Activated CD8-positive, alpha-beta memory T cell treated with anti-CD3 and anti-CD28 coated beads for 1 hour (primary cell): ENCODE results near the gene CTNND2.
"Not testable (repeated sequence)": the region's sequence is repeated elsewhere in the genome, so short reads cannot be mapped to it uniquely, and the experiment has no call there.

Source experiments
- DNase-seq, 2 donors: peaks; one replicate each; pipeline ENCODE4 v3.0.0-alpha.2; 2020; ENCODE audit warnings: low read depth in 1 of 2; ENCODE audit errors: extremely low read depth in 1 of 2

CTNND2 gene

GRCh38 chr5:11681796-11682195 is 222.4 kb downstream of the CTNND2 start:
- no peak for DNase-seq

GRCh38 chr5:11679676-11680075 is 224.6 kb downstream of the CTNND2 start:
- DNase-seq = no peak

DNA sequence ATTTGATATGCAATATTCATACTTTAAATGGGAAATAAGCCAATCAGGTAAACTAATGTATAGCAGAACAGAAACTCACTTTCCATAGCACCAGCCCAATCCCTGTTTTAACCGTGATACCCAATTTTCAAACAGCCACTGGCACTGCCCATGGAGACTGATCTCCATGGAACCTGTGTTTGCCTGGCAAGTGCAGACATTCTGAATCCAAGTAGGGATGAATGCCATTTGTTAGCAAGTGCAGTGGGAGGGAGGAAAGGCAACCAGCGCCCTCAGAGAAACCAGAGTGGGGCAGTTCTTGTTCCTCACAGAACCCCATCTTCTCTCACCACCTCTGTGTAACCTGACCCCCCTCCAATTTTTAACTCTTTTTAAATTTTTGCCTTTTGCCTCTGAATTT is 229.1 kb downstream of the CTNND2 start:
- no peak for DNase-seq

DNA sequence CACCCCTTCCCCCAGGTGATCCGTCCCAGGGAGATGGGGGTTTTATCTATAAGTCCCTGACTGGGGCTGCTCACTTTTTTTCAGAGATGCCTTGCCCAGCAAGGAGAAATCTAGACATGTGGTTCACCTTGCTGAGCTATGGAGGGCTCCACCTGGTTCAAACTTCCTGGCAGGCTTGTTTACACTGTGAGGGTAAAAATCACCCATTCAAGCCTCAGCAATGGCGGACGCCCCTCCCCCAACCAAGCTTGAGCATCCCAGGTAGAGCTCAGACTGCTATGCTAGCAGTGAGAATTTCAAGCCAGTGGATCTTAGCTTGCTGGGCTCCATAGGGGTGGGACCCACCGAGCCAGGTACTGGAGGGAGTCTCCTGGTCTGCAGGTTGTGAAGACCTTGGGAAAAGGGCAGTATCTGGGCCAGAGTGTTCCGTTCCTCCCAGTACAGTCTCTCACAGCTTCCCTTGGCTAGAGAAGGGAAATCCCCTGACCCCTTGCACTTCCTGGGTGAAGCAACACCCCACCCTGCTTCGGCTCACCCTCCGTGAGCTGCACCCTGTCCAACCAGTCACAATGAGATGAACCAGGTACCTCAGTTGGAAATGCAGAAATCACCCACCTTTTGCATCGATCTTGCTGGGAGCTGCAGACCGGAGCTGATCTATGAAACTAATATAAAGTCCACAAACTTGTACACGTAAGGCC is 231.7 kb downstream of the CTNND2 start:
- no peak for DNase-seq

DNA sequence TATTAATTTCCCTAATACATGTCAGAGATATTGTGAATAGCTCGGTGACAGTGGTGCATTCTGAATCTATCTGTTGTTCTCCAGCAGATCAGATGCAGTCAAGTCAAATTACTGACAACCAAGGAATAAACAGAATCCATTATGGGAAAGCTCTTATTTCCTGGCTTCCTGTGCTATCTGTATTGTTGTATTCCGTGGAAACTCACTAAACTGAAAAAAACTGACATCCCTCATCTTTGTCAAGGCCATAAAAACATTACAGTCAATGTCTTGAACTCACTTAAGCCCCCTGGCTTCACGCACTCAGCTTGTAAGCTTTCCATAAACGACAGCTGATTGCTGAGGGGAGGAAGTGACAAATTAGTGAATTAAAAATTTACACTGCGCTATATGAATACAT is 245.9 kb downstream of the CTNND2 start:
- DNase-seq = no peak

- no peak for DNase-seq
These were observed 247.3 kb downstream of the CTNND2 start for GRCh38 chr5:11656916-11657315.

GRCh38 chr5:11655681-11656080 is 248.6 kb downstream of the CTNND2 start:
- no peak for DNase-seq

- no peak for DNase-seq
These were observed 253.3 kb downstream of the CTNND2 start for GRCh38 chr5:11650936-11651335.

- no peak for DNase-seq
These were observed 258.1 kb downstream of the CTNND2 start for GRCh38 chr5:11646141-11646540.

DNA sequence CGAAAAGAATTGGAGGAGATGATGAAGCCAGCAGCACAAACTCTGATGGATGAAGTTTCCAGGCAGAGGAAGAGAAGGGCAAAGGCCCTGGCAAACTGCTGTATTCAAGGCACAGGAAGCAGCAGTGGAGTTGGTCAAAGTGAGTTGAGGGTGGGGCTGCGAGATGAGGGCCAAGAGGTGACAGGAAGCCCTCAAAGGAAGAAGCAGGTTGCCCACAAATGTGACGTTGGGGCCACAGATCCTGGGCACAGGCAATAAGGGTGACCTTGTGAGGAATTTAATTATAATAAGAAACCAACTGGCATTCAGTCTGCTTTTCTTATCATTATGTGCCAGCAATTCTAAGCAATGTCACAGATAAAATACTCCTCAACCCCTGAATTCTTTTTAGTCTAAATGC is 261.8 kb downstream of the CTNND2 start:
- no peak for DNase-seq

DNA sequence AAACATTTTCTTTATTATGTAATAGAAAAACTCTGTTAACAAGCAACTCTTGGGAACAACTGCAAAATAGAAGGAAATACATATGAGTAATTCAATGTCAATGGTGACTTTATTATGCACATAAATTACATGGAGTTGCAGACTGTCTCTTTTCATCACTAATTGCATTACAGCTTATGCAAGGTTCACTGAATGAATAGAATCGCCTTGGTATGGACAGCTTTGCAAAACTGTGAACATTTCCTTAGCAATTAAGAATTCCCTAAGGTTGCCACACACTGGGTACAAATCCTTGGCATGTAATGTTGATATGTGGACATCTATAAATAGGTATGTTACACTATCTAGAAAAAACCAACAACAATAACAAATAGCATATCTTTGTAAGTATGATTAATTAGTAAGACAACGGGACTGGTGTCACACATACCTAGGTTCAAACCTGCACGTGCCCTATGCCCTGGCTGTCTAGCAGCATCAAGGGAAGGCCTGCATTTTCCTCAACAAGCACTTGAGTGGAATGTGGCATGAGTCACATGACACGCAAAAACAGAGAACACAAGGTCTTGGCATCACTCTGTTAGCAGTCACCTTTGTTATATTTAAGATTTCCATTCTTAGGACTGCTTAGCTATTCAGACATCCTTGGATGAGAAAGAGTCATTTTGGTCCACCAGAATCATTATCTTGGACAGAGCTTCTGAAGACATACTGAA is 263.9 kb downstream of the CTNND2 start:
- no peak for DNase-seq

- DNase-seq = no peak
These were observed 281.5 kb downstream of the CTNND2 start for GRCh38 chr5:11622785-11623184.

GRCh38 chr5:11620172-11620571 is 284.1 kb downstream of the CTNND2 start:
- DNase-seq = no peak

DNA sequence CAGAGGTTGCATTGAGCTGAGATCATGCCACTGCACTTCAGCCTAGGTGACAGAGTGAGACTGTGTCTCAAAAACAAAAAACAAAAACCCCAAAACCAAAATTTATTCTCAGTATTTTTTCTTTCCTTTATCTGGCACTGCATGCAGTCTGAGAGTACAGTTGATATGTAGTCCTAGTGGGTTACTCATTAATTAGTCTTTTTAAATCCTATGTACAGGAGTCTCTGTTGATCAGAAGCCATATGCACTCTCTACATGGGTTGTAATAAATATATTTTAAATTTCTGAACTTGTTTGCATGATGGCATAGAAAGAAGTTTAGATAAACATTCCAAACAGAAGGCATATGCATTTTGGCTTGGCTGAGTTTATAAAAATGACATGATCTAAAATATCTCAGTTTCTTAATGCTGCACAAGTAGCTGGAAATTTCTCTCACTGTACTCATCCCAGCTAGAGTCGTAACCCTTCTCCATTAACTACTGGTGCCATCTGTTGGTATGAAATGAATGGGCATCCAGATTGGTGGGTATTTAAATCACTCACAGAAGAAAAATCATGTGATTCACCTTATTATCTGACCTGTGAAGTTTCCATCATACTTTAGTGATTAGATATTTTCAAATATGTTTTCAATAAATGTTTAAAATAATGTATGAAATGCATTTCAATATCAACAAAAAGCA is 284.8 kb downstream of the CTNND2 start:
- DNase-seq = no peak

DNA sequence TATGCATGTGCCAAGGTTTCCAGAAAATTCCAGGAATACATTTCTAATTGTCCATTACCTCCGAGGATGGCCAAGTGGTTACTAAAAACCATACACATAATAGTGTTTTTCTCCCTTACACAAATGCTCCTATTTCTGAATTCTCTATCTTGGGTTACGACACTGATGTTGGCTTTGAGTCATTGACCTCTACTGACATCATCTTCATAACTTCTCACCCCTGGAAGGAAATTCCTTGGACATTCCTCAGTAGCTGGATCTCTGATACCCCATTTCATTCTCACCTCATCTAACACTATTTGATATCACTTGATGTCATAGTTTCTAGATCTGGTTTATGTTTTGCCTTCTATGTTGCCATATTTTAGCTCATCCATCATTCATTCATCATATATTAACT is 287.2 kb downstream of the CTNND2 start:
- no peak for DNase-seq

DNA sequence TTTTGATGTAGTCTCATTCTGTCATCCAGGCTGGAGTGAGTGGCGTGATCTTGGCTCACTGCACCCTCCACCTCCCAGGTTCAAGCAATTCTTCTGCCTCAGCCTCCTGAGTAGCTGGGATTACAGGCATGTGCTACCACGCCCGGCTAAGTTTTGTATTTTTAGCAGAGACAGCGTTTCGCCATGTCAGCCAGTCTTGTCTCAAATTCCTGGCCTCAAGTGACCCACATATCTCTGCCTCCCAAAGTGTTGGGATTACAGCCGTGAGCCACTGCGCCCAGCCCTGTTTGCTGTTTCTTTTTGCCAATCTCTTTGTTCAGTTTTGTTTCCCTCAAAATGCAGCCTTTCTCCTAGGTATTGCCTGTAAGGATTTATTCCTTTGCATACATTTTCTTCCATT is 287.6 kb downstream of the CTNND2 start:
- not testable (repeated sequence) for DNase-seq

GRCh38 chr5:11611011-11611410 is 293.2 kb downstream of the CTNND2 start:
- DNase-seq = no peak

DNA sequence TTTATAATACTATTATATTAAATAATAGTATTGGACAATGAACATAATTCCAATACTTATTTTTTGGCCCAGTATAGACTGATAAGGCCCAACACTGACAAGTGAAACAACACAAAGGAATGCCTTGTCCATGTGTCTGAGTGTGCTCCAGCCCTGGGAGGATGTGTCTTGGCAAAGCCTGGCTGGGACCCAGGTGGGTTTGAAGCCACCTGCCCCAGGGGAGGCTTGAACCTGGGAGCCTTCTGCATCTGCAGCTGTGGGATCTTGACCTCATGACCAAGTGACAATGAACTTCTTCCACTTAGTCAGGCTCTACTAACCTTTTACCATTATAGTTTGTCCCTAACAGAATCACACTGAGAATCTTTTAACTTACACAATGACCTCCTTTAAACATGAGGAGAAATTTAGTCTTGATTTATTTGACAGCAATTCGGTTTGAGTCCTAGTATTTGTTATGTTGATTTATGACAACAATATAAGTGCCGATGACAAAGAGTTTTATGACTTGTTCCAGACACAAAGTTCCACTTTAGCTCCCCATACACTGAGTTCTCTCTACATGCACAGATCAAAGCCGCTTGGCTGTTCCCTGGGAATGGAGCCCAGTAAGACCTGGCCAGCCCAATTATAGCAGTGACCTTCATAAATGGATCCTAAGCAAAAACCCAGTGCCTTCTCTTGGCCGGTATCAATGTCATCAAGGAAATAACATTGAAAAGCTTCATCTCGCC is 294.5 kb downstream of the CTNND2 start:
- DNase-seq = no peak

DNA sequence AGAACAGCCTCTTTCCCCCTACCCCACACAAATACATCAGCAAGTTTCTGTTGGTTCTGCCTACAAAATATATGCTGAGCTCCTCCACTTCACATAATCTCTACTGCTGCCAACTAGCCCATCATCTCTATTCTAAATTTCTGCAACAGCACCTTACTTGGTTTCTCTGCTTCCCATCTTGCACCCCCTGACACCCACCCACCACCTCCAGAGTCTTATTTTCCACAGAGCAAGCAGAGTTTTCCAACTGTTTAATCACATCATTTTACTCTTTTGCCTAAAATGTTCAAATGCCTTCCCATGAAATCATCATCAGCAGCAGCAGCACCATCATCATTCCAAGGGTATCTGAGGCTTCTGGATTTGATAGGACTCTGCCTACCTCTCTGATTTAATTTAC is 295.7 kb downstream of the CTNND2 start:
- DNase-seq = no peak

- no peak for DNase-seq
These were observed 296.2 kb downstream of the CTNND2 start for GRCh38 chr5:11607944-11608483.

GRCh38 chr5:11602298-11602697 is 301.9 kb downstream of the CTNND2 start:
- DNase-seq = no peak
